Osteoblast (primary cell): ENCODE measurements around the gene ZFPM1. TPM values are rescaled to one million over a fixed set of nuclear protein-coding genes. Genes with fewer than 3 reads are reported as not detected.

Experiments used
- DNase-seq: peaks from one replicate; pipeline ENCODE4 v3.0.0; 2011; ENCODE audit warnings: low spot score, mixed read lengths; ENCODE audit not compliant: insufficient read length; ENCODE audit errors: missing footprints
- H2AFZ ChIP-seq: 2 replicates; pipeline ENCODE4 v1.6.0; 2011; ENCODE audit warnings: mild to moderate bottlenecking, low read length
- H3K27ac ChIP-seq: 2 replicates; pipeline ENCODE4 v1.5.1; 2011; ENCODE audit warnings: mild to moderate bottlenecking, low read depth, low read length, moderate library complexity
- H3K27me3 ChIP-seq: 2 replicates; pipeline ENCODE4 v1.6.0; 2012; ENCODE audit warnings: mild to moderate bottlenecking, control low read depth, inconsistent platforms, low read length, moderate library complexity; ENCODE audit not compliant: insufficient read depth
- H3K36me3 ChIP-seq: 2 replicates; pipeline ENCODE4 v1.5.1; 2011; ENCODE audit warnings: mild to moderate bottlenecking, low read length, control low read depth, moderate library complexity; ENCODE audit not compliant: insufficient read depth
- H3K4me1 ChIP-seq: 2 replicates; pipeline ENCODE4 v1.5.1; 2011; ENCODE audit warnings: mild to moderate bottlenecking, low read length, control low read depth, moderate library complexity; ENCODE audit not compliant: insufficient read depth
- H3K4me2 ChIP-seq: 2 replicates; pipeline ENCODE4 v1.6.0; 2011; ENCODE audit warnings: mild to moderate bottlenecking, low read length; ENCODE audit not compliant: insufficient read depth
- H3K4me3 ChIP-seq: fragments of 200-600 bp; sonication (generic); 3 replicates; pipeline ENCODE4 v1.5.1; 2012; ENCODE audit warnings: mild to moderate bottlenecking, low read length, inconsistent platforms; ENCODE audit not compliant: insufficient read depth
- H3K79me2 ChIP-seq: 2 replicates; pipeline ENCODE4 v1.6.0; 2012; ENCODE audit warnings: mild to moderate bottlenecking, low read length, control low read depth, inconsistent platforms; ENCODE audit not compliant: insufficient read depth
- H3K9me3 ChIP-seq: 2 replicates; pipeline ENCODE4 v1.5.1; 2011; ENCODE audit warnings: low read depth, low read length, control low read depth
- H4K20me1 ChIP-seq: 2 replicates; pipeline ENCODE4 v1.6.0; 2012; ENCODE audit warnings: mild to moderate bottlenecking, low read length, control low read depth; ENCODE audit not compliant: insufficient read depth
- total RNA-seq: library from RNA; depleted of rRNA; stranded (reverse); fragments of >200 nt; gene quantifications from 2 replicates; pipeline ENCODE4 v1.2.3, GENCODE V29; 2012
- TF ChIP-seq, protein P1 (sequence below): IDR thresholded peaks from 2 replicates; pipeline ENCODE4 v1.5.1; 2011; ENCODE audit warnings: mild to moderate bottlenecking, low read depth, low read length, moderate library complexity; ENCODE audit errors: extremely low read depth

The ZFPM1 gene
- total RNA-seq, 1 donor: 2.2 TPM

DNA sequence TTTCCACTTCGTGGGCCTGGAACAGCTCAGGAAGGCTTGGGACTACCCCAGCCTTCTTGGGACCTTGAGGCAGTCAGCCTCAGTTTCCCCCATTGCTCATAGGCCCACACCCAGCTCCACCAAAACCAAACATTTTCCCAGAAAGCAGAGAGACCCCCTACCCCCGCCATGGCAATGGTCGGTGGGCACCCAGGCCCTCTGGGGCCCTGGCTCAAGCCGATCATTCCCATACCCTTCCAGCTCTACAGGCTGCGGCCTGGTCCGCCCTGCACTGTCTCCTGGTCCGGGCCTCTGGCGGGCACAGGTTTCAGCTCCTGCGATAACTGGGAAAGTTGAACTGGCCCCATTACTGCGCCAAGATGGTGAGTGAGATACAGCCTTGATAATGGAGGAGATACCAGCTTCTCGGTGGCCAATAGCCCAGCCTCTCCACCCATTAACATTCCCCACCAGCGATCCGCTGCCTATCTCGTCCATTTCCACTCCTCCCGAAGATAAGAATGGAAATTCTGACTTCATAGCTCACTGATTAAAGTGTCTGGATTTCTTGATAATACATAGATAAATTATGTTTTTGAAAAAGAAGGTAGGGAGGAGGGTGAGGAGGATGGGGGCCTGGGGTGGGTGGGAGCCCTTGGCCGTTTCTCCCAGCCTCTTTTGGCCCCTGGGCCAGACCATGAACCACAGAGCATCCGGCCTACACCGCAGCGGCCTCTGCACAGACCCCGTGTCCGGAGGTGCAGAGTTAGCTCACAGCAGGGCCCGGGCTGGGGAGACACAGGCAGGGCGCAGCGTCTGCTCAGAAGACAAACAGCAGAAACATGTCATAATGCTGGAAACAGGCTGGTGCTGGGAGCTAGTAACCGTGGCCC lies 11.6 kb downstream of the ZFPM1 start:
- no peaks in the 10 kb centered on the region for H3K27me3 ChIP-seq
- peaks cover 30% of the 10 kb centered on the region for H4K20me1 ChIP-seq
- H3K27ac ChIP-seq: no peak overlapping the region
- no peaks in the 10 kb centered on the region for H3K9me3 ChIP-seq
- H2AFZ ChIP-seq: no peak overlapping the region
- no peak for DNase-seq
- H3K36me3 ChIP-seq: no peaks in the 10 kb centered on the region
- H3K79me2 ChIP-seq: no peaks in the 10 kb centered on the region
- no peak overlapping the region for H3K4me3 ChIP-seq
- TF ChIP-seq, protein P1, sequence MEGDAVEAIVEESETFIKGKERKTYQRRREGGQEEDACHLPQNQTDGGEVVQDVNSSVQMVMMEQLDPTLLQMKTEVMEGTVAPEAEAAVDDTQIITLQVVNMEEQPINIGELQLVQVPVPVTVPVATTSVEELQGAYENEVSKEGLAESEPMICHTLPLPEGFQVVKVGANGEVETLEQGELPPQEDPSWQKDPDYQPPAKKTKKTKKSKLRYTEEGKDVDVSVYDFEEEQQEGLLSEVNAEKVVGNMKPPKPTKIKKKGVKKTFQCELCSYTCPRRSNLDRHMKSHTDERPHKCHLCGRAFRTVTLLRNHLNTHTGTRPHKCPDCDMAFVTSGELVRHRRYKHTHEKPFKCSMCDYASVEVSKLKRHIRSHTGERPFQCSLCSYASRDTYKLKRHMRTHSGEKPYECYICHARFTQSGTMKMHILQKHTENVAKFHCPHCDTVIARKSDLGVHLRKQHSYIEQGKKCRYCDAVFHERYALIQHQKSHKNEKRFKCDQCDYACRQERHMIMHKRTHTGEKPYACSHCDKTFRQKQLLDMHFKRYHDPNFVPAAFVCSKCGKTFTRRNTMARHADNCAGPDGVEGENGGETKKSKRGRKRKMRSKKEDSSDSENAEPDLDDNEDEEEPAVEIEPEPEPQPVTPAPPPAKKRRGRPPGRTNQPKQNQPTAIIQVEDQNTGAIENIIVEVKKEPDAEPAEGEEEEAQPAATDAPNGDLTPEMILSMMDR: no peak
- no peaks in the 10 kb centered on the region for H3K4me1 ChIP-seq
- H3K4me2 ChIP-seq: no peak overlapping the region

DNA sequence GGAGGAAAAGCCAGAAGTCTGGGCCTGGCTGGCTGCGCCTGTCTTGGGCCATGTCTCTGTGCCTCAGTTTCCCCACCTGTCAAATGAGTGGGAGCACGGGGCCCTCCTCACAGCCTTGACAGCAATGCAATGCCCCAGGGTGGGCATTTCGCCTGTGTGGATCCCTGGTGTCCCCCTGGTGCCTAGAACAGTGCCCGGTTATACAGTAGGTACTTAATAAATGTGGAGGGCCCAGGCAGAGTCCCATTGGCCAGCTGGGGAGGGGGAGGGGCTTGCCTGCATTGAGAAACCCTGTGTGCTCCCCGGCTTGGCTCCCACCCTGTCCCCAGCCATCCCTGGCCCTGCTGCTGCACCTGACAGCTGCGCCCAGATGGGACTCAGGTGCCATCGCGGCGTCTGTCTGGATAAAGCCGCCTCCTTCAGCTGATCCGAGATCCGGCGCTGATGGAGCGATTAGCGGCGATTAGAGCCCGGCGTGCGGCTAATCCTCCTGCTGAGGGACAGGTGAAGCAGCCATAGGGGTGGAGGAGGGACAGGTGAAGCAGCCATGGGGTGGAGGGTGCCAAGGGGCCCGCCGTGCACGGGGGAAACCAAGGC lies 12.4 kb downstream of the ZFPM1 start:
- H3K27me3 ChIP-seq: no peaks in the 10 kb centered on the region
- H2AFZ ChIP-seq: no peak overlapping the region
- no peaks in the 10 kb centered on the region for H3K36me3 ChIP-seq
- H3K4me3 ChIP-seq: no peak overlapping the region
- H3K4me1 ChIP-seq: no peaks in the 10 kb centered on the region
- H4K20me1 ChIP-seq: peaks cover 23% of the 10 kb centered on the region
- no peak overlapping the region for H3K4me2 ChIP-seq
- H3K79me2 ChIP-seq: no peaks in the 10 kb centered on the region
- H3K9me3 ChIP-seq: no peaks in the 10 kb centered on the region
- TF ChIP-seq, protein P1: no peak
- DNase-seq: no peak
- H3K27ac ChIP-seq: no peak overlapping the region

DNA sequence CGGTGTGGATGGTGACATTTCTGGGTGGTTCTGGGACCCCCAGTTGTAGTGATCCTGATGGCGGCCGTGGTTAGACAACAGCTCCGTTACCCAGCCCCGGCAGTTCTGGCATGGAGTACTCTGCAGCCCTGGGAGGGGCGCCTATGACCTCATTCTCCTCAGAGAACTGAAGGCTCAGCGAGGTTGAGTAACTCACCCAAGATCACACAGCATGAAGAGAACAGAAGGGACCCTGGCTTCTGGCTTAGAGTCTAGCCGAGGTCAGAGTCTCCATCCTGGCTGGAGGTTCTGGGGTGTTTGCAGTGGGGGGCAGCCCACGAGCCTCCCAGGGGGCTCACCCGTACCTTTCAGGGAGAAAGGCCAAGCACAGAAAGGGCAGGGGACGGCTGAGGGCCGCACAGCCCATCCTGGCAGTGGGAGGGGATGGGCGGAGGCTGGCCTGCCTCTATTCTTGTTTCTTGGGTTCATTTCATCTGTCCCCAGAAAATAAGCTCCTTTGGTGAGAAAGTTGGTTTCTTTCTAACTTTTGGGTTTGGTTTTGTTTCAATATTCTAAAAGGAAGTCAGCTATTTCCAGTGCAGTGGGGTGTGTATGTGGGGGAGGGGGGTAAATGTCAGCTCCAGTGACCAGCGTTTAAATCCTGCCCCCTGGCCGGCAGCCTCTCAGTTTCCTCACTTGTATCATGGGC lies 13.2 kb downstream of the ZFPM1 start:
- Histone ChIP-seq H3K4me3 (no peak overlapping the region), H3K79me2 (no peaks in the 10 kb centered on the region), H3K9me3 (no peaks in the 10 kb centered on the region), H3K27me3 (no peaks in the 10 kb centered on the region), H3K4me1 (no peaks in the 10 kb centered on the region), H3K4me2 (no peak overlapping the region), H2AFZ (no peak overlapping the region), H4K20me1 (peaks cover 23% of the 10 kb centered on the region), H3K36me3 (no peaks in the 10 kb centered on the region), H3K27ac (no peak overlapping the region)
- TF ChIP-seq, protein P1: no peak
- no peak for DNase-seq

DNA sequence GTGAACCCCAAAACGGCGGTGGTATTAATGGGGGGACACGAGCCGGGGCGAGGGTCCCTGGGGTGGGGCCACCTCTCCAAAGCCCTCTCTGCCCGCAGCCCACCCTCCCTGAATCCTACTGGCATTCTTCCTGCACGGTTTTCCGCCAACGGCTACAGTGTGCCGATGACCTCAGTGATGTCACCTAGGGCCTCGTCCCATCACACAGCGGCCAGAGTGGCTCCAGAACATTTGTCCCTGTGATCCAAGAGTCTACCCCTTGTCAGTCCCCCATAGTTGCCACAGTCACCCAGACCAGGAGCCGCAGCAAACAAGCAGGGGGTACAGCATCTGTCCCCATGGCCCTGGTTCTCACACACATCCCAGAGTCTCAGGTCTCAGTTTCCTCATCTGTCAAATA lies 13.9 kb downstream of the ZFPM1 start:
- TF ChIP-seq, protein P1: no peak
- Histone ChIP-seq H3K4me1 (no peaks in the 10 kb centered on the region), H3K79me2 (no peaks in the 10 kb centered on the region), H3K36me3 (no peaks in the 10 kb centered on the region), H3K9me3 (no peaks in the 10 kb centered on the region), H2AFZ (no peak overlapping the region), H3K4me3 (no peak overlapping the region), H3K4me2 (no peak overlapping the region), H4K20me1 (peaks cover 16% of the 10 kb centered on the region), H3K27ac (no peak overlapping the region), H3K27me3 (no peaks in the 10 kb centered on the region)
- no peak for DNase-seq
